GM18909 (cell line): ENCODE data around the gene FGR.

Source experiments
- ATAC-seq: cut with Tn5 transposase; IDR thresholded peaks from one replicate; pipeline ENCODE4 v1.9.1; 2021; ENCODE audit warnings: mild to moderate bottlenecking; ENCODE audit not compliant: unreplicated experiment, poor library complexity

FGR gene

GRCh38 chr1:27591622-27592021, 43.4 kb downstream of the FGR start:
- ATAC-seq = no peak

- no peak for ATAC-seq
Observed at GRCh38 chr1:27590917-27591508, 44.0 kb downstream of the FGR start.

GRCh38 chr1:27589841-27590426, 45.1 kb downstream of the FGR start:
- no peak for ATAC-seq

GRCh38 chr1:27589441-27589840, 45.5 kb downstream of the FGR start:
- no peak for ATAC-seq

- no peak for ATAC-seq
Observed at GRCh38 chr1:27588256-27589232, 46.4 kb downstream of the FGR start.

GRCh38 chr1:27585684-27586083, 49.3 kb downstream of the FGR start:
- no peak for ATAC-seq

GRCh38 chr1:27584453-27584852, 50.5 kb downstream of the FGR start:
- no peak for ATAC-seq

GRCh38 chr1:27583479-27583878, 51.5 kb downstream of the FGR start:
- no peak for ATAC-seq

GRCh38 chr1:27581823-27582243, 53.2 kb downstream of the FGR start:
- ATAC-seq = no peak

- ATAC-seq = no peak
Observed at GRCh38 chr1:27577504-27578188, 57.3 kb downstream of the FGR start.

- ATAC-seq = no peak
Observed at GRCh38 chr1:27576806-27577227, 58.2 kb downstream of the FGR start.

- ATAC-seq = no peak
Observed at GRCh38 chr1:27575840-27576331, 59.1 kb downstream of the FGR start.

- ATAC-seq = no peak
Observed at GRCh38 chr1:27574871-27575831, 59.8 kb downstream of the FGR start.

- ATAC-seq = no peak
Observed at GRCh38 chr1:27574001-27574781, 60.8 kb downstream of the FGR start.

- no peak for ATAC-seq
Observed at GRCh38 chr1:27572679-27573426, 62.1 kb downstream of the FGR start.

GRCh38 chr1:27572019-27572678, 62.8 kb downstream of the FGR start:
- no peak for ATAC-seq

GRCh38 chr1:27571439-27572018, 63.5 kb downstream of the FGR start:
- no peak for ATAC-seq
